Hematopoietic multipotent progenitor cell treated with erythropoietin and hydrocortisone succinate and interleukin-3 and kit ligand, for 8 days (in vitro differentiated cells): ENCODE measurements around the gene SNX18.
"Not testable (repeated sequence)": the region's sequence is repeated elsewhere in the genome, so short reads cannot be mapped to it uniquely, and the experiment has no call there.

Experiments
- DNase-seq: peaks from one replicate; pipeline ENCODE4 v3.0.0-alpha.2; 2015

The SNX18 gene

GRCh38 chr5:54520940-54521339, 3.4 kb downstream of the SNX18 start:
- no peak for DNase-seq

- no peak for DNase-seq
Observed at GRCh38 chr5:54521856-54522479, 4.4 kb downstream of the SNX18 start.

- no peak for DNase-seq
Observed at GRCh38 chr5:54523534-54523933, 6.0 kb downstream of the SNX18 start.

- no peak for DNase-seq
Observed at GRCh38 chr5:54524082-54524481, 6.5 kb downstream of the SNX18 start.

- DNase-seq = no peak
Observed at GRCh38 chr5:54524704-54525103, 7.1 kb downstream of the SNX18 start.

GRCh38 chr5:54525261-54525660, 7.7 kb downstream of the SNX18 start:
- DNase-seq = no peak

GRCh38 chr5:54525692-54526091, 8.1 kb downstream of the SNX18 start:
- DNase-seq = no peak

GRCh38 chr5:54526604-54527288, 9.2 kb downstream of the SNX18 start:
- no peak for DNase-seq

- no peak for DNase-seq
Observed at GRCh38 chr5:54528633-54529209, 11.2 kb downstream of the SNX18 start.

GRCh38 chr5:54529565-54529964, 12.0 kb downstream of the SNX18 start:
- DNase-seq = no peak

- DNase-seq = no peak
Observed at GRCh38 chr5:54531546-54531945, 14.0 kb downstream of the SNX18 start.

GRCh38 chr5:54533541-54534190, 16.1 kb downstream of the SNX18 start:
- no peak for DNase-seq

GRCh38 chr5:54534191-54535004, 16.8 kb downstream of the SNX18 start:
- DNase-seq = no peak

- DNase-seq = no peak
Observed at GRCh38 chr5:54535149-54535844, 17.7 kb downstream of the SNX18 start.

- not testable (repeated sequence) for DNase-seq
Observed at GRCh38 chr5:54536375-54536774, 18.8 kb downstream of the SNX18 start.

- DNase-seq = not testable (repeated sequence)
Observed at GRCh38 chr5:54536861-54537260, 19.3 kb downstream of the SNX18 start.

GRCh38 chr5:54537725-54538124, 20.2 kb downstream of the SNX18 start:
- no peak for DNase-seq

- DNase-seq = no peak
Observed at GRCh38 chr5:54538156-54538555, 20.6 kb downstream of the SNX18 start.

- no peak for DNase-seq
Observed at GRCh38 chr5:54539001-54539400, 21.4 kb downstream of the SNX18 start.

- DNase-seq = no peak
Observed at GRCh38 chr5:54540286-54540685, 22.7 kb downstream of the SNX18 start.

- DNase-seq = no peak
Observed at GRCh38 chr5:54541823-54542783, 24.5 kb downstream of the SNX18 start.
